Gastroesophageal sphincter (tissue), 4 donors: ENCODE measurements around the gene RCAN3. TPM values are rescaled to one million over a fixed set of nuclear protein-coding genes. Genes with fewer than 3 reads are reported as not detected.

Source experiments
- ATAC-seq: fragments of 150-250 bp; one replicate; pipeline ENCODE4 v1.9.1; 2016; ENCODE audit warnings: mild to moderate bottlenecking, moderate library complexity
- H3K27ac ChIP-seq, 4 donors: fragments of 200-600 bp; sonication (generic) in 3 of 4; 1 replicate in 3 of 4; 2 replicates in 1 of 4; pipeline ENCODE4 v1.5.1; 2016 to 2019
- H3K27me3 ChIP-seq: fragments of 200-600 bp; sonication (generic); one replicate; pipeline ENCODE4 v1.5.1; 2019
- H3K36me3 ChIP-seq, 2 donors: fragments of 200-600 bp; sonication (generic); one replicate each; pipeline ENCODE4 v1.5.1; 2019; ENCODE audit warnings: control low read depth in 1 of 2
- H3K4me1 ChIP-seq, 3 donors: fragments of 200-600 bp; sonication (generic); 1 replicate in 2 of 3; 2 replicates in 1 of 3; pipeline ENCODE4 v1.5.1; 2016 to 2019; ENCODE audit warnings: control low read depth in 2 of 3
- H3K4me3 ChIP-seq, 2 donors: fragments of 200-600 bp; sonication (generic); one replicate each; pipeline ENCODE4 v1.5.1; 2019; ENCODE audit warnings: mild to moderate bottlenecking in 1 of 2, moderate library complexity in 1 of 2
- H3K9me3 ChIP-seq, 3 donors: fragments of 200-600 bp; sonication (generic); one replicate each; pipeline ENCODE4 v1.5.1; 2017 to 2019; ENCODE audit warnings: control low read depth in 2 of 3
- EP300 ChIP-seq: sonication (generic); formaldehyde crosslinking; IDR thresholded peaks from one replicate; pipeline ENCODE4 v1.6.1; 2017; ENCODE audit warnings: antibody characterized with exemption, mild to moderate bottlenecking
- POLR2A ChIP-seq, 2 donors: fragments of 450-650 bp; IDR thresholded peaks; one replicate each; pipeline ENCODE4 v1.6.1; 2017; ENCODE audit warnings: antibody characterized with exemption in 2 of 2, mild to moderate bottlenecking in 2 of 2, moderate library complexity in 1 of 2
- POLR2AphosphoS5 ChIP-seq: sonication (generic); formaldehyde crosslinking; IDR thresholded peaks from one replicate; pipeline ENCODE4 v1.6.1; 2017; ENCODE audit warnings: antibody characterized with exemption
- WGBS, 2 donors: methylation state at CpG; one replicate each; pipeline ENCODE4 v1.1.5; 2018; ENCODE audit warnings: low coverage in 1 of 2; 5-methylcytosine and 5-hydroxymethylcytosine counted together
- total RNA-seq, 4 donors: library from RNA; depleted of rRNA; stranded (reverse); fragments of >200 nt; gene quantifications; one replicate each; pipeline ENCODE4 v1.1.0, GENCODE V29; 2016
- TF ChIP-seq, protein P1 (sequence below), 4 experiments: fragments of 200-600 bp in 2 of 4; fragments of 450-650 bp in 2 of 4; sonication (generic) in 1 of 4; IDR thresholded peaks; one replicate each; pipeline ENCODE4 v1.5.1; 2017 to 2019; ENCODE audit warnings: antibody characterized with exemption in 4 of 4, mild to moderate bottlenecking in 2 of 4, moderate library complexity in 2 of 4

RCAN3 gene
- total RNA-seq, 4 donors from 2014 or later = 9.0 to 12.7 (median 11.5) TPM

DNA sequence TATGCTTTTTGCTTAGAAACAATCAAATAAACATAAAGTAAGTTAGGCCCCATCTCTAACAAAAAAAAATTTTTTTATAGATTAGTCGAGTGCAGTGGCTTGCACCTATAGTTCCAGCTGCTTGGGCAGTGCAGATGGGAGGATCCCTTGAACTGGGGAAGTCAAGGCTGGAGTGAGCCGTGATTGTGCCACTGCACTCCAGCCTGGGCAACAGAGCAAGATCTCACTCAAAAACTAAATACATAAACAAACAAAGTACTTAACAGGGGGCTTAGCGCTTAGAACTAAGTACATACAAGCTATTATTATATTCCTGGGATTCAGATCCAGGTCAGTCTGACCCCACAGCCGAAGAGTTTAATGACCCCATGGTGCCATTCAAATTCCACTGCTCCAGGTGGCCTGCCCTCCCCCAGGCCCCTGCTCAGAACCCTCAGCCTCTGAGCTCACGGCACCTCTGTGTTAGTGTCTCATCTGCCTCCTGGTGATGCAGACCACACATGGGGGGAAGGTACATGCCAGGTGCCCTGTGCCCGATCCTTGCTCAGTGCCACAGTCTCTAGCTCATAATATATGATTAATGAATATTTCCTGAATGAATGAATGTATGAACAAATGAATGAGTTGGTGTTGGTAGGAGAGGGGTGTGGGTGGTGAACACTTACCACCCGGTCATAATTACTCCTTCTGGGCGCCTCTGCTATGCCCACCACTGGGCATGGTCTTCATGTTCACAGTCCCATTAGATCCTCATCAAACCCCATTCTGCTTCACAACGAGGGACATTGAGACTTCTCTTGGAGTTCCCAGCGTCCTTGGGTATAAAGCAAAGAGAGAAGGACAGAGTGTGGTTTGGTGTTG is 67.9 kb downstream of the RCAN3 start:
- ATAC-seq = no peak
- Histone ChIP-seq H3K4me1 (peaks cover 0 to 5% (median 0%) of the 10 kb centered on the region in 3 donors), H3K27ac (no peak overlapping the region), H3K36me3 (no peaks in the 10 kb centered on the region), H3K27me3 (no peaks in the 10 kb centered on the region), H3K9me3 (no peaks in the 10 kb centered on the region), H3K4me3 (no peak overlapping the region)
- TF ChIP-seq POLR2A (IDR thresholded peaks at IDR 0.05) (no peak), POLR2AphosphoS5 (no peak), EP300 (no peak)
- TF ChIP-seq, protein P1, sequence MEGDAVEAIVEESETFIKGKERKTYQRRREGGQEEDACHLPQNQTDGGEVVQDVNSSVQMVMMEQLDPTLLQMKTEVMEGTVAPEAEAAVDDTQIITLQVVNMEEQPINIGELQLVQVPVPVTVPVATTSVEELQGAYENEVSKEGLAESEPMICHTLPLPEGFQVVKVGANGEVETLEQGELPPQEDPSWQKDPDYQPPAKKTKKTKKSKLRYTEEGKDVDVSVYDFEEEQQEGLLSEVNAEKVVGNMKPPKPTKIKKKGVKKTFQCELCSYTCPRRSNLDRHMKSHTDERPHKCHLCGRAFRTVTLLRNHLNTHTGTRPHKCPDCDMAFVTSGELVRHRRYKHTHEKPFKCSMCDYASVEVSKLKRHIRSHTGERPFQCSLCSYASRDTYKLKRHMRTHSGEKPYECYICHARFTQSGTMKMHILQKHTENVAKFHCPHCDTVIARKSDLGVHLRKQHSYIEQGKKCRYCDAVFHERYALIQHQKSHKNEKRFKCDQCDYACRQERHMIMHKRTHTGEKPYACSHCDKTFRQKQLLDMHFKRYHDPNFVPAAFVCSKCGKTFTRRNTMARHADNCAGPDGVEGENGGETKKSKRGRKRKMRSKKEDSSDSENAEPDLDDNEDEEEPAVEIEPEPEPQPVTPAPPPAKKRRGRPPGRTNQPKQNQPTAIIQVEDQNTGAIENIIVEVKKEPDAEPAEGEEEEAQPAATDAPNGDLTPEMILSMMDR (IDR thresholded peaks at IDR 0.05) = no peak
- WGBS, 2 donors = 68 to 76% methylated on average over 8 to 10 of the region's 10 CpGs

DNA sequence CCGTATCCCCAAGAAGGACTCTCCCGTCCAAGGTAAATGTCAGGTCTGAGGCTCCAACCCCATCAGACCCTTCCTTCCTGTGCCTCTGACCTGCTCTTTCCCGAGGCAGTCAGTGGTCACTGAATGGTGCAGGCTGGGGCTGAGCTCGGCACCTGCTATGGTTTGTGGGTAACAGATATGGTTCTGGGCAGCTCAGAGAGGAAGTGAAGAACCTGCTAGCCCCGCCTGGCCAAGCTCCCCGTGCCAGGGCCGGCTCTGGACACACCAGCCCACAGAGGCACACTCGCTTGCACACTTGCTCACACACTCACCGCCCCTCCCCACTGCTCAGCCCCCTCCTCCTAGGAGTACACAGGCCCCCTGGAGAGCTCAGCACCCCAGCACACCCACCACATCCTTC is 69.7 kb downstream of the RCAN3 start:
- H3K4me3 ChIP-seq = no peak overlapping the region
- no peak for ATAC-seq
- TF ChIP-seq POLR2A (IDR thresholded peaks at IDR 0.05) = no peak
- TF ChIP-seq, protein P1 (IDR thresholded peaks at IDR 0.05) = no peak
- TF ChIP-seq EP300 = no peak
- TF ChIP-seq POLR2AphosphoS5 = no peak
- H3K4me1 ChIP-seq = peaks cover 0 to 5% (median 0%) of the 10 kb centered on the region in 3 donors
- H3K36me3 ChIP-seq = no peaks in the 10 kb centered on the region
- H3K27ac ChIP-seq = no peak overlapping the region
- no peaks in the 10 kb centered on the region for H3K27me3 ChIP-seq
- no peaks in the 10 kb centered on the region for H3K9me3 ChIP-seq
- 84 to 95% methylated on average over 4 to 5 of the region's 9 CpGs for WGBS, 2 donors

DNA sequence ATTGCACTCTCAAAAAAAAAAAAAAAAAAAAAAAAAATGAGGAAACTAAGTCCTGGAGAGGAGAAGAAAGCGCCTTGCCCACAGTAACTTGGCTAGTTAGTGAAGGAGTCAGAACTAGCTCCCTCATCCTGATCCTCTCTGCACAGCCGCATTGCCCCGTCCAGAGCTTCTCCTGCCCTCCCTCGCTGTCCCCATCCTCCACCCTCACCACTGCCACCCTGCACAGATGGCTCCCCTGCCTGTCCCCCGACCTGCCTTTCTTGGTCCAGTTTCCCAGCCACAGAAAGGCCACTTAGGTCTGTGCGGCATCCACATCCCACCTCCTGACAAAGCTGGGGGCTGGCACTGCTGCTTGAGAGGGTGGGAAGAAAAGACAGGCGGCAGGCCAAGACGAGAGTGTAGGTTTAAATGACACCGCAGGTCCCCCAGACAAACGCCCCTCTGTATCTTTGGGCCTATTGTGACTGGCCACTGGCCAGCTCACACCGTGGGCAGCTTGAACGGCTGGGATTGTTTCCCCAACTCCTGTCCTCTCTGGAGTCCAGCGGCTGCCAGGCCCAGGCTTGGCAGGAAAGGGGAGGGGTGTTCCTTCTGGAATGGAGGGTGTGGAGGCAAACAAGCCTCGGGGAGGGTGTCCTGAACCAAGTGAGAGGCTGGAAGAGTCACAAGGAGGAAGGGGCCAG is 73.4 kb downstream of the RCAN3 start:
- ATAC-seq = no peak
- Histone ChIP-seq H3K36me3 (no peaks in the 10 kb centered on the region), H3K4me3 (no peak overlapping the region), H3K9me3 (no peaks in the 10 kb centered on the region), H3K4me1 (no peaks in the 10 kb centered on the region), H3K27me3 (no peaks in the 10 kb centered on the region), H3K27ac (no peak overlapping the region)
- WGBS, 2 donors = 60 to 62% methylated on average over 4 to 7 of the region's 14 CpGs
- TF ChIP-seq POLR2A (IDR thresholded peaks at IDR 0.05) = no peak
- TF ChIP-seq, protein P1 (IDR thresholded peaks at IDR 0.05) = no peak
- no peak for TF ChIP-seq EP300
- no peak for TF ChIP-seq POLR2AphosphoS5

DNA sequence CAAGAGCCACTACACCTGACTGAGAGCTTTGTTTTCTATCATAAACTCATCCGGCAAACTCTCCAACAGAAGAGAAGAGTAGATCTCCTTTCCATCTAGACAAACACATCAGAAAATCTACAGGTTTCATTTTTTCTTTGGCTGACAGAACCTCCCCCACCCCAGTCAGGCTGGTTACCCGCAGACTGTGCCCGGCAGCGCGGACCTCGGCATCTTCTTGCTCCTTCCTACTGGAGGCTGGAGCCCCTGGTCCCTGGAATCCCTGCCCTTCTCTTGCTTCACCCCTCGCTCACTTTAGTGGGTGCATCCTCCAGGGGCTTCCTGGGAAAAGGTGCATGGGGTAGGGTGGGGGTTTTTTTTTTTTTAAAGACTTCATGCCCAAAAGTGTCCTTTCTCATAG is 76.2 kb downstream of the RCAN3 start:
- Histone ChIP-seq H3K27me3 (peaks cover under 1% of the 10 kb centered on the region), H3K36me3 (no peaks in the 10 kb centered on the region), H3K27ac (no peak overlapping the region), H3K4me3 (no peak overlapping the region), H3K4me1 (no peaks in the 10 kb centered on the region), H3K9me3 (no peaks in the 10 kb centered on the region)
- 89% methylated on average over 4 of the region's 7 CpGs; no CpG with 5 or more reads in 1 of the 2 donors for WGBS, 2 donors
- no peak for TF ChIP-seq EP300
- no peak for ATAC-seq

DNA sequence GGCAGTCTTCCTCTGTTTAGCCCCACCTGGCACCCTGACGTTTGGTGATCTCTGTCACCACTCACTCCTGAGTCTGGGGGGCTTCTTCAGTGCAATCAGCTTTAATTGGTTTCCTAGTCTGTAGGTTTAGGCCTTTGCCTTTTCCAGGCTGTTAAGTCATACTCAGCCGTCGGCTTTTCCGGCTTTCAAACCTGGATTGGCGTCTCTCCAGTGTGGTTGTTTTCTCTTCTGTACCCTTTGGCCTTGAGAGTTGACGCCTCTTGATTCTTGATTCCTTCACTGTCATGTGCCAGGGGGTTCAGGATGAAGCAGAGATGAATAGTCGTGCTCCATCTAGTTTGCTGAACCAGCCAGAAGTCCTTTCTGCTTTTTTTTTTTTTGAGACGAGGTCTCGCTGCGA is 78.1 kb downstream of the RCAN3 start:
- WGBS, 2 donors = 0 to 67% methylated on average over 2 to 10 of the region's 10 CpGs
- H3K27me3 ChIP-seq = peaks cover 17% of the 10 kb centered on the region
- TF ChIP-seq POLR2A (IDR thresholded peaks at IDR 0.05) (no peak), POLR2AphosphoS5 (no peak), EP300 (no peak)
- TF ChIP-seq, protein P1 (IDR thresholded peaks at IDR 0.05) = no peak

More for the DNA sequence above, 78.1 kb downstream of the RCAN3 start:
- Histone ChIP-seq H3K9me3 (no peaks in the 10 kb centered on the region), H3K4me3 (no peak overlapping the region), H3K27ac (no peak overlapping the region), H3K36me3 (no peaks in the 10 kb centered on the region), H3K4me1 (no peaks in the 10 kb centered on the region)
- no peak for ATAC-seq
